Nephron (organoid): ENCODE results near the gene MAML2.

Experiments
- H3K27ac Mint-ChIP-seq, 3 experiments: 2 replicates each; pipeline ENCODE4 v1.8.0; 2020; ENCODE audit warnings: mixed read lengths in 3 of 3, mild to moderate bottlenecking in 2 of 3, moderate library complexity in 1 of 3
- H3K27me3 Mint-ChIP-seq: 2 replicates; pipeline ENCODE4 v1.8.0; 2021; ENCODE audit warnings: low read depth, mild to moderate bottlenecking, moderate library complexity, mixed read lengths
- H3K36me3 Mint-ChIP-seq: 2 replicates; pipeline ENCODE4 v1.8.0; 2020; ENCODE audit warnings: low read depth, mixed read lengths
- H3K4me1 Mint-ChIP-seq: 2 replicates; pipeline ENCODE4 v1.8.0; 2020; ENCODE audit warnings: mixed read lengths
- H3K4me3 Mint-ChIP-seq, 3 experiments: 2 replicates each; pipeline ENCODE4 v1.8.0; 2020; ENCODE audit warnings: mild to moderate bottlenecking in 3 of 3, mixed read lengths in 3 of 3, moderate library complexity in 2 of 3
- H3K9me3 Mint-ChIP-seq: 2 replicates; pipeline ENCODE4 v1.8.0; 2020; ENCODE audit warnings: mixed read lengths
- CTCF ChIP-seq, 3 experiments: fragments of 200-600 bp; sonication (generic); IDR thresholded peaks; one replicate each; pipeline ENCODE4 v1.5.0; 2021; ENCODE audit warnings: antibody characterized with exemption in 3 of 3; ENCODE audit not compliant: unreplicated experiment in 3 of 3

Gene MAML2

GRCh38 chr11:96154802-96155520 is 188.0 kb downstream of the MAML2 start:
- no peaks in the 10 kb centered on the region for H3K36me3 Mint-ChIP-seq
- TF ChIP-seq CTCF (IDR thresholded peaks at IDR 0.05; ENCODE audit: unreplicated experiment in 3 of 3): no peak

GRCh38 chr11:96152623-96153022 is 190.4 kb downstream of the MAML2 start:
- no peak for TF ChIP-seq CTCF (IDR thresholded peaks at IDR 0.05; ENCODE audit: unreplicated experiment in 3 of 3)

More at GRCh38 chr11:96154802-96155520, 188.0 kb downstream of the MAML2 start:
- Mint-ChIP-seq H3K27ac (peak overlapping the region; percentile 94 to 97 (median 95)), H3K9me3 (no peaks in the 10 kb centered on the region), H3K27me3 (no peaks in the 10 kb centered on the region), H3K4me3 (no peak overlapping the region), H3K4me1 (peaks cover 55% of the 10 kb centered on the region)

GRCh38 chr11:96151501-96151900 is 191.5 kb downstream of the MAML2 start:
- TF ChIP-seq CTCF (IDR thresholded peaks at IDR 0.05; ENCODE audit: unreplicated experiment in 3 of 3): no peak
- Mint-ChIP-seq H3K4me1 (peaks cover 43% of the 10 kb centered on the region), H3K27me3 (no peaks in the 10 kb centered on the region), H3K36me3 (no peaks in the 10 kb centered on the region), H3K27ac (no peak overlapping the region), H3K9me3 (no peaks in the 10 kb centered on the region), H3K4me3 (no peak overlapping the region)

More at GRCh38 chr11:96152623-96153022, 190.4 kb downstream of the MAML2 start:
- peaks cover 47% of the 10 kb centered on the region for H3K4me1 Mint-ChIP-seq
- no peak overlapping the region for H3K4me3 Mint-ChIP-seq
- no peaks in the 10 kb centered on the region for H3K27me3 Mint-ChIP-seq
- no peaks in the 10 kb centered on the region for H3K36me3 Mint-ChIP-seq
- H3K27ac Mint-ChIP-seq: peak overlapping the region; percentile 7 to 74 (median 72)
- no peaks in the 10 kb centered on the region for H3K9me3 Mint-ChIP-seq

- no peaks in the 10 kb centered on the region for H3K36me3 Mint-ChIP-seq
- no peaks in the 10 kb centered on the region for H3K9me3 Mint-ChIP-seq
- peaks cover 34% of the 10 kb centered on the region for H3K4me1 Mint-ChIP-seq
- no peak for TF ChIP-seq CTCF (IDR thresholded peaks at IDR 0.05; ENCODE audit: unreplicated experiment in 3 of 3)
- H3K27me3 Mint-ChIP-seq: no peaks in the 10 kb centered on the region
- no peak overlapping the region for H3K27ac Mint-ChIP-seq
- no peak overlapping the region for H3K4me3 Mint-ChIP-seq
These were observed 192.4 kb downstream of the MAML2 start for GRCh38 chr11:96150609-96151008.

GRCh38 chr11:96149743-96150555 is 193.0 kb downstream of the MAML2 start:
- peaks cover 34% of the 10 kb centered on the region for H3K4me1 Mint-ChIP-seq
- no peak overlapping the region for H3K4me3 Mint-ChIP-seq
- H3K36me3 Mint-ChIP-seq: no peaks in the 10 kb centered on the region
- no peak for TF ChIP-seq CTCF (IDR thresholded peaks at IDR 0.05; ENCODE audit: unreplicated experiment in 3 of 3)
- no peaks in the 10 kb centered on the region for H3K27me3 Mint-ChIP-seq
- H3K9me3 Mint-ChIP-seq: no peaks in the 10 kb centered on the region
- H3K27ac Mint-ChIP-seq: no peak overlapping the region
